Liver (tissue), 9 donors: ENCODE measurements around the gene RAD51B. TPM values are rescaled to one million over a fixed set of nuclear protein-coding genes. Genes with fewer than 3 reads are reported as not detected.

Experiments
- DNase-seq: peaks from one replicate; pipeline ENCODE4 v3.0.0-alpha.2; 2017; ENCODE audit warnings: low spot score
- H3K27ac ChIP-seq, 2 donors: one replicate each; pipeline ENCODE4 v1.7.0; 2013; ENCODE audit warnings: inconsistent platforms in 2 of 2, low read length in 2 of 2, control low read depth in 1 of 2, low read depth in 1 of 2, mild to moderate bottlenecking in 1 of 2
- H3K27me3 ChIP-seq, 4 donors: one replicate each; pipeline versions ENCODE4 v1.6.1 to v1.7.0; 2013; ENCODE audit warnings: low read length in 3 of 4, inconsistent platforms in 1 of 4, mild to moderate bottlenecking in 1 of 4, moderate library complexity in 1 of 4; ENCODE audit not compliant: control insufficient read depth in 4 of 4, insufficient read depth in 4 of 4
- H3K36me3 ChIP-seq, 4 donors: one replicate each; pipeline versions ENCODE4 v1.6.1 to v1.7.0; 2013; ENCODE audit warnings: low read length in 3 of 4, mild to moderate bottlenecking in 3 of 4, low read depth in 1 of 4, moderate library complexity in 1 of 4; ENCODE audit not compliant: control insufficient read depth in 4 of 4, insufficient read depth in 3 of 4
- H3K4me1 ChIP-seq, 4 donors: one replicate each; pipeline versions ENCODE4 v1.6.1 to v1.7.0; 2013; ENCODE audit warnings: low read length in 3 of 4, mild to moderate bottlenecking in 3 of 4, moderate library complexity in 1 of 4; ENCODE audit not compliant: control insufficient read depth in 4 of 4, insufficient read depth in 4 of 4
- H3K4me3 ChIP-seq, 3 donors: one replicate each; pipeline versions ENCODE4 v1.6.1 to v1.7.0; 2013; ENCODE audit warnings: low read length in 3 of 3, control low read depth in 1 of 3, low read depth in 1 of 3, mild to moderate bottlenecking in 1 of 3
- H3K9ac ChIP-seq, 2 donors: one replicate each; pipeline ENCODE4 v1.7.0; 2013; ENCODE audit warnings: low read length in 2 of 2, mild to moderate bottlenecking in 2 of 2, moderate library complexity in 2 of 2, control low read depth in 1 of 2, low read depth in 1 of 2
- H3K9me3 ChIP-seq, 4 donors: one replicate each; pipeline versions ENCODE4 v1.6.1 to v1.7.0; 2013; ENCODE audit warnings: low read length in 3 of 4; ENCODE audit not compliant: control insufficient read depth in 4 of 4
- ATF3 ChIP-seq: IDR thresholded peaks from 2 replicates; pipeline ENCODE4 v1.6.1; 2016; ENCODE audit warnings: antibody characterized with exemption
- CTCF ChIP-seq: fragments of 150-350 bp; IDR thresholded peaks from 2 replicates; pipeline ENCODE4 v1.5.1; 2017; ENCODE audit warnings: improper control_type of control experiment, low read depth, low read length; ENCODE audit not compliant: missing input control
- EGR1 ChIP-seq, 2 donors: IDR thresholded peaks; 2 replicates each; pipeline ENCODE4 v1.6.1; 2016 to 2018; ENCODE audit warnings: antibody characterized with exemption in 2 of 2, low read depth in 2 of 2
- FOXA1 ChIP-seq: IDR thresholded peaks from 2 replicates; pipeline ENCODE4 v1.6.1; 2016; ENCODE audit warnings: antibody characterized with exemption
- FOXA2 ChIP-seq: IDR thresholded peaks from 2 replicates; pipeline ENCODE4 v1.6.1; 2016; ENCODE audit warnings: antibody characterized with exemption
- GABPA ChIP-seq, 2 donors: IDR thresholded peaks in 1 of 2; conservative IDR thresholded peaks in 1 of 2; 2 replicates each; pipeline ENCODE4 v1.6.1; 2016; ENCODE audit warnings: antibody characterized with exemption in 2 of 2, mild to moderate bottlenecking in 1 of 2, moderate library complexity in 1 of 2
- HNF4A ChIP-seq, 2 donors: conservative IDR thresholded peaks; 2 replicates each; pipeline ENCODE4 v1.6.1; 2016; ENCODE audit warnings: antibody characterized with exemption in 2 of 2, mild to moderate bottlenecking in 2 of 2
- HNF4G ChIP-seq: IDR thresholded peaks from 2 replicates; pipeline ENCODE4 v1.6.1; 2016; ENCODE audit warnings: antibody characterized with exemption
- JUND ChIP-seq, 2 donors: IDR thresholded peaks; 2 replicates each; pipeline ENCODE4 v1.6.1; 2016; ENCODE audit warnings: antibody characterized with exemption in 2 of 2
- MAX ChIP-seq: IDR thresholded peaks from 2 replicates; pipeline ENCODE4 v1.6.1; 2016; ENCODE audit warnings: antibody characterized with exemption
- NR2F2 ChIP-seq: IDR thresholded peaks from 2 replicates; pipeline ENCODE4 v1.6.1; 2016; ENCODE audit warnings: antibody characterized with exemption
- RAD21 ChIP-seq, 2 donors: IDR thresholded peaks; 2 replicates each; pipeline ENCODE4 v1.6.1; 2016; ENCODE audit warnings: antibody characterized with exemption in 2 of 2, mild to moderate bottlenecking in 2 of 2
- REST ChIP-seq: IDR thresholded peaks from 2 replicates; pipeline ENCODE4 v1.6.1; 2016; ENCODE audit warnings: antibody characterized with exemption, mild to moderate bottlenecking
- RXRA ChIP-seq, 2 donors: IDR thresholded peaks; 2 replicates each; pipeline ENCODE4 v1.6.1; 2017 to 2018; ENCODE audit warnings: antibody characterized with exemption in 2 of 2, mild to moderate bottlenecking in 1 of 2
- SP1 ChIP-seq: IDR thresholded peaks from 2 replicates; pipeline ENCODE4 v1.6.1; 2018; ENCODE audit warnings: antibody characterized with exemption, mild to moderate bottlenecking
- TAF1 ChIP-seq: conservative IDR thresholded peaks from 2 replicates; pipeline ENCODE4 v1.6.1; 2016; ENCODE audit warnings: antibody characterized with exemption, mild to moderate bottlenecking
- YY1 ChIP-seq: IDR thresholded peaks from 2 replicates; pipeline ENCODE4 v1.6.1; 2016; ENCODE audit warnings: antibody characterized with exemption, mild to moderate bottlenecking
- ZBTB33 ChIP-seq: IDR thresholded peaks from 2 replicates; pipeline ENCODE4 v1.6.1; 2016; ENCODE audit warnings: antibody characterized with exemption
- WGBS: extraction: QIAGEN DNeasy Blood & Tissue Kit; methylation state at CpG from one replicate; pipeline ENCODE4 v1.1.7; 2013; 5-methylcytosine and 5-hydroxymethylcytosine counted together
- polyA plus RNA-seq, 2 donors: library from polyadenylated mRNA; stranded (reverse) in 1 of 2; unstranded in 1 of 2; fragments of 200-250 nt in 1 of 2; fragments of >200 nt in 1 of 2; fragmentation: Nextera tagmentation in 1 of 2; extraction: Ambion mirVana in 1 of 2; gene quantifications; one replicate each; pipeline versions ENCODE4 v1.2.1 to v1.2.3, GENCODE V29; 2013 to 2015
- total RNA-seq, 2 donors: library from RNA; depleted of rRNA; stranded (reverse); fragments of >200 nt; gene quantifications; one replicate each; pipeline ENCODE4 v1.2.3, GENCODE V29; 2014
- donor health status: healthy.
- donor health status: healthy.
- donor health status: healthy.
- donor health status: healthy.
- donor health status: healthy.

The RAD51B gene
- total and polyA plus RNA-seq, 4 donors, result 0.81 to 12.9 (median 2.4) TPM

- Histone ChIP-seq H3K9ac (no peak overlapping the region), H3K36me3 (no peaks in the 10 kb centered on the region), H3K9me3 (no peaks in the 10 kb centered on the region), H3K27ac (peak overlapping the region; percentile 29 to 56), H3K4me1 (peaks cover 0 to 2% (median 0%) of the 10 kb centered on the region in 4 donors), H3K27me3 (no peaks in the 10 kb centered on the region), H3K4me3 (no peak overlapping the region)
- DNase-seq, result no peak
- TF ChIP-seq RAD21 (IDR thresholded peaks at IDR 0.05), result peak in 1 of 2 donors; percentile 12
- TF ChIP-seq ATF3, result no peak
- WGBS, result 84% methylated on average over 11 of the region's 11 CpGs
These were observed 543.9 kb downstream of the RAD51B start for GRCh38 chr14:68363466-68363842.

GRCh38 chr14:68363843-68364767 lies 544.5 kb downstream of the RAD51B start:
- H3K27me3 ChIP-seq, result no peaks in the 10 kb centered on the region
- no peak overlapping the region for H3K4me3 ChIP-seq
- no peaks in the 10 kb centered on the region for H3K9me3 ChIP-seq
- WGBS, result 82% methylated on average over 34 of the region's 34 CpGs
- H3K36me3 ChIP-seq, result no peaks in the 10 kb centered on the region
- H3K9ac ChIP-seq, result no peak overlapping the region
- H3K27ac ChIP-seq, result peak overlapping the region; percentile 29 to 56
- TF ChIP-seq NR2F2 (no peak), FOXA1 (no peak), HNF4A (conservative IDR thresholded peaks at IDR 0.05) (no peak), ATF3 (no peak), JUND (IDR thresholded peaks at IDR 0.05) (no peak), RAD21 (IDR thresholded peaks at IDR 0.05) (no peak), CTCF (no peak), EGR1 (IDR thresholded peaks at IDR 0.05; ENCODE audit: low read depth in 2 of 2) (no peak), GABPA (IDR thresholded peaks at IDR 0.05 in 1 of 2, conservative IDR thresholded peaks at IDR 0.05 in 1 of 2) (no peak), ZBTB33 (no peak), SP1 (no peak), TAF1 (no peak), RXRA (IDR thresholded peaks at IDR 0.05) (no peak), HNF4G (no peak), MAX (no peak), YY1 (no peak), FOXA2 (no peak), REST (no peak)
- no peak for DNase-seq
- peaks cover 0 to 3% (median 0%) of the 10 kb centered on the region in 4 donors for H3K4me1 ChIP-seq
